Measurements from ENCODE around the gene MYO1F.

GRCh38 chr19:8478598-8478997, 98.6 kb downstream of the MYO1F start:
- TF ChIP-seq EZH2phosphoT487 (IDR thresholded peaks at IDR 0.05; ENCODE audit: insufficient read depth, low read depth), result no peak
- no peak for TF ChIP-seq EZH2 (IDR thresholded peaks at IDR 0.05; ENCODE audit: insufficient read depth, poor library complexity, severe bottlenecking)
